ENCODE data around the gene ADRB1. TPM values are rescaled to one million over a fixed set of nuclear protein-coding genes. Genes with fewer than 3 reads are reported as not detected.

ADRB1 gene
- total RNA-seq, 2 donors from 2014 or later = not detected

- H3K4me3 Mint-ChIP-seq = no peak overlapping the region
- no peaks in the 10 kb centered on the region for H3K4me1 Mint-ChIP-seq
- H3K27me3 Mint-ChIP-seq = peaks cover 15% of the 10 kb centered on the region
- H3K36me3 Mint-ChIP-seq (ENCODE audit: low read depth) = no peaks in the 10 kb centered on the region
- no peak for ATAC-seq (replicated peaks)
- no peaks in the 10 kb centered on the region for H3K9me3 Mint-ChIP-seq
- no peak overlapping the region for H3K27ac Mint-ChIP-seq
These were observed 14.6 kb downstream of the ADRB1 start for GRCh38 chr10:114058297-114058696.

GRCh38 chr10:114059561-114059960 is 15.9 kb downstream of the ADRB1 start:
- Mint-ChIP-seq H3K27me3 (peaks cover 14% of the 10 kb centered on the region), H3K4me3 (no peak overlapping the region), H3K27ac (no peak overlapping the region), H3K9me3 (no peaks in the 10 kb centered on the region), H3K4me1 (no peaks in the 10 kb centered on the region), H3K36me3 (ENCODE audit: low read depth) (no peaks in the 10 kb centered on the region)
- ATAC-seq (replicated peaks) = no peak

- Mint-ChIP-seq H3K4me3 (no peak overlapping the region), H3K4me1 (no peaks in the 10 kb centered on the region), H3K27ac (no peak overlapping the region), H3K36me3 (ENCODE audit: low read depth) (no peaks in the 10 kb centered on the region), H3K9me3 (no peaks in the 10 kb centered on the region), H3K27me3 (peaks cover 12% of the 10 kb centered on the region)
- ATAC-seq (replicated peaks) = no peak
These were observed 16.8 kb downstream of the ADRB1 start for GRCh38 chr10:114060456-114060855.

GRCh38 chr10:114061148-114061547 is 17.5 kb downstream of the ADRB1 start:
- H3K27me3 Mint-ChIP-seq = peaks cover 11% of the 10 kb centered on the region
- no peaks in the 10 kb centered on the region for H3K4me1 Mint-ChIP-seq
- H3K4me3 Mint-ChIP-seq = no peak overlapping the region
- H3K27ac Mint-ChIP-seq = no peak overlapping the region
- ATAC-seq (replicated peaks) = no peak
- no peaks in the 10 kb centered on the region for H3K36me3 Mint-ChIP-seq (ENCODE audit: low read depth)
- H3K9me3 Mint-ChIP-seq = no peaks in the 10 kb centered on the region

GRCh38 chr10:114061789-114062188 is 18.1 kb downstream of the ADRB1 start:
- Mint-ChIP-seq H3K9me3 (no peaks in the 10 kb centered on the region), H3K36me3 (ENCODE audit: low read depth) (no peaks in the 10 kb centered on the region), H3K27ac (no peak overlapping the region), H3K27me3 (peaks cover 11% of the 10 kb centered on the region), H3K4me1 (no peaks in the 10 kb centered on the region), H3K4me3 (no peak overlapping the region)
- ATAC-seq (replicated peaks) = no peak

GRCh38 chr10:114064151-114065048 is 20.7 kb downstream of the ADRB1 start:
- H3K27me3 Mint-ChIP-seq = peaks cover 8% of the 10 kb centered on the region
- no peak for ATAC-seq (replicated peaks)
- peaks cover 5% of the 10 kb centered on the region for H3K4me1 Mint-ChIP-seq
- H3K9me3 Mint-ChIP-seq = no peaks in the 10 kb centered on the region
- H3K36me3 Mint-ChIP-seq (ENCODE audit: low read depth) = no peaks in the 10 kb centered on the region
- no peak overlapping the region for H3K27ac Mint-ChIP-seq
- H3K4me3 Mint-ChIP-seq = no peak overlapping the region

GRCh38 chr10:114065049-114065435 is 21.4 kb downstream of the ADRB1 start:
- Mint-ChIP-seq H3K4me1 (peaks cover 5% of the 10 kb centered on the region), H3K9me3 (no peaks in the 10 kb centered on the region), H3K36me3 (ENCODE audit: low read depth) (no peaks in the 10 kb centered on the region), H3K27me3 (peaks cover 8% of the 10 kb centered on the region), H3K4me3 (no peak overlapping the region), H3K27ac (no peak overlapping the region)
- ATAC-seq (replicated peaks) = no peak

GRCh38 chr10:114068054-114068707 is 24.5 kb downstream of the ADRB1 start:
- peaks cover 5% of the 10 kb centered on the region for H3K4me1 Mint-ChIP-seq
- no peak overlapping the region for H3K4me3 Mint-ChIP-seq
- H3K9me3 Mint-ChIP-seq = no peaks in the 10 kb centered on the region
- no peak for ATAC-seq (replicated peaks)
- no peaks in the 10 kb centered on the region for H3K36me3 Mint-ChIP-seq (ENCODE audit: low read depth)
- peaks cover 5% of the 10 kb centered on the region for H3K27me3 Mint-ChIP-seq
- peak overlapping the region; percentile 59 for H3K27ac Mint-ChIP-seq

GRCh38 chr10:114070710-114071109 is 27.0 kb downstream of the ADRB1 start:
- H3K9me3 Mint-ChIP-seq = no peaks in the 10 kb centered on the region
- no peaks in the 10 kb centered on the region for H3K27me3 Mint-ChIP-seq
- H3K36me3 Mint-ChIP-seq (ENCODE audit: low read depth) = no peaks in the 10 kb centered on the region
- H3K4me3 Mint-ChIP-seq = no peak overlapping the region
- peaks cover 5% of the 10 kb centered on the region for H3K4me1 Mint-ChIP-seq
- H3K27ac Mint-ChIP-seq = no peak overlapping the region
- ATAC-seq (replicated peaks) = no peak

GRCh38 chr10:114071178-114071577 is 27.5 kb downstream of the ADRB1 start:
- no peak overlapping the region for H3K27ac Mint-ChIP-seq
- no peaks in the 10 kb centered on the region for H3K9me3 Mint-ChIP-seq
- no peak for ATAC-seq (replicated peaks)
- H3K27me3 Mint-ChIP-seq = no peaks in the 10 kb centered on the region
- H3K4me3 Mint-ChIP-seq = no peak overlapping the region
- no peaks in the 10 kb centered on the region for H3K36me3 Mint-ChIP-seq (ENCODE audit: low read depth)
- peaks cover 5% of the 10 kb centered on the region for H3K4me1 Mint-ChIP-seq

- Mint-ChIP-seq H3K9me3 (no peaks in the 10 kb centered on the region), H3K4me1 (no peaks in the 10 kb centered on the region), H3K27me3 (peaks cover under 1% of the 10 kb centered on the region), H3K27ac (no peak overlapping the region), H3K4me3 (no peak overlapping the region), H3K36me3 (ENCODE audit: low read depth) (no peaks in the 10 kb centered on the region)
- ATAC-seq (replicated peaks) = no peak
These were observed 29.9 kb downstream of the ADRB1 start for GRCh38 chr10:114073395-114074186.

- H3K4me1 Mint-ChIP-seq = no peaks in the 10 kb centered on the region
- no peak for ATAC-seq (replicated peaks)
- peaks cover 3% of the 10 kb centered on the region for H3K27me3 Mint-ChIP-seq
- H3K27ac Mint-ChIP-seq = no peak overlapping the region
- no peaks in the 10 kb centered on the region for H3K9me3 Mint-ChIP-seq
- H3K4me3 Mint-ChIP-seq = no peak overlapping the region
- H3K36me3 Mint-ChIP-seq (ENCODE audit: low read depth) = no peaks in the 10 kb centered on the region
These were observed 31.4 kb downstream of the ADRB1 start for GRCh38 chr10:114075093-114075492.

- Mint-ChIP-seq H3K4me3 (no peak overlapping the region), H3K4me1 (no peaks in the 10 kb centered on the region), H3K36me3 (ENCODE audit: low read depth) (no peaks in the 10 kb centered on the region), H3K9me3 (no peaks in the 10 kb centered on the region), H3K27ac (no peak overlapping the region), H3K27me3 (peaks cover 3% of the 10 kb centered on the region)
- no peak for ATAC-seq (replicated peaks)
These were observed 33.7 kb downstream of the ADRB1 start for GRCh38 chr10:114077347-114077746.

GRCh38 chr10:114077815-114078219 is 34.2 kb downstream of the ADRB1 start:
- H3K27me3 Mint-ChIP-seq = peaks cover 3% of the 10 kb centered on the region
- no peak for ATAC-seq (replicated peaks)

More at GRCh38 chr10:114077815-114078219, 34.2 kb downstream of the ADRB1 start:
- H3K36me3 Mint-ChIP-seq (ENCODE audit: low read depth) = no peaks in the 10 kb centered on the region
- no peak overlapping the region for H3K27ac Mint-ChIP-seq
- no peaks in the 10 kb centered on the region for H3K4me1 Mint-ChIP-seq
- H3K9me3 Mint-ChIP-seq = no peaks in the 10 kb centered on the region
- no peak overlapping the region for H3K4me3 Mint-ChIP-seq
